ENCODE measurements around the gene MYOZ2.

Gene MYOZ2

DNA sequence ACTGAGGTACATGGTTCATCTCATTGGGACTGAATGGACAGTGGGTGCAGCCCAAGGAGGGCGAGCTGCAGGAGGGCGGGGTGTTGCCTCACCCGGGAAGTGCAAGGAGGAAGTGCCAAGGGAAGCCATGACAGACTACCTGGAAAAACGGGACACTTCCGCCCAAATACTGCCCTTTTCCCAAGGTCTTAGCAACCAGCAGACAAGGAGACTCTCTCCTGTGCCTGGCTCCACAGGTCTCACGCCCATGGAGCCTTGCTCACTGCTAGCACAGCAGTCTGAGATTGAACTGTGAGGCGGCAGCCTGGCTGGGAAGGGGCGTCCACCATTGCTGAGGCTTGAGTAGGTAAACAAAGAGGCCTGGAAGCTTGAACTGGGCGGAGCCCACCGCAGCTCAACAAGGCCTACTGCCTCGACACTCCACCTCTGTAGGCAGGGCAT lies 62.2 kb downstream of the MYOZ2 start:
- DNase-seq (ENCODE audit: low spot score): no peak

DNA sequence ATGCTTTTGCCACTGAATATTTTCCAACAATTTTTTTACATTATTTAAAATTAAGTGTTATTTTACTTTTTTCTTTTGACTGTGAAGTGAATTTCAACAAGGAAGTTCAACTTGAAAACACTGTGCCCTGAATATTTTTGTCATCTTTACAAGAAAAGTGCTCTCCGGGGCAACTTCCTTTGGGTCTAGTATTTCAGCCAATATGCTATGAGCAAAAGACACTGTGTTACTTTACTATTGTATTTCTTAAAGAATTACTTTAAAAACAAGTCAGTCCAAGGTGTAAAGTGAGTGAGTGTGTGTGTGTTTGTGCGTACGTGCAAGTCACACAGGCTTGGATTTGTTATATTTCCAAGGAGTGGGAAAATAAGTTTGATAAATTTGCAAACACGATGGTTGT lies 69.3 kb downstream of the MYOZ2 start:
- no peak for DNase-seq (ENCODE audit: low spot score)

DNA sequence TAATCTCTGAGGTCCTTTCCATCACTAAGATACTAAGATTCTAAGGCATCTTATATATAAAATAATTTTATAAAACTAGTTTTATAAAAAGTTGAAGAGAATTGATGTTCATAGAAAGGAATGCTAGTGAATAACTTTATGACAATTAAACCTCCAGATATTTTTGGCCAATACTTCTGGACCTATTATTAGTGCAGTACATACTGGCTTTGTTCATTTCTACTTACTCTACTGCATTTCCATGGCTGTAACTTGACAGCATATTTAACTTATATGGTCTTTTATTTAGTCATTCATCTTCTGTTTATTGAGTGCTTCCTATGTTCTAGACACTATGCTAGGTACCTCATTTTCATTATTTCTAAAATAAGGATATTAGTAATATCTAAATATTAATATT lies 70.1 kb downstream of the MYOZ2 start:
- no peak for DNase-seq (ENCODE audit: low spot score)

DNA sequence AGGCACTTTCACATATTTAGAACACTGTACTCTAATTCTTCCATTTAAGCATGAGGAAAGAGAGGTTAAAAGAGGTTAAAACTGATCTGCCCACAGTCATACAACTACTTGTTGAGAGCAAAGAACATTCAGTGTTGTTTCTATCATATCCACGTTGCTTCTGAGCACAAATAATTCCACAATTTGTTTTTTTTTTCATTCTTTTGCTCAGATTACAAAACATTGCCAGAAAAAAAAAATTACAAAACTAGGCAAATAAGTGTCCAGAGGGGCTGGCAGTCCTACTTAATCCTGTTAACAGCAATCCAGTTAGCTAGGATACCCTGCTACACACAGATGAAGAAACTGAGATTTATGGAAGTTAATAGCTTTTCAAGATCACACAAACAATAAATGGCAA lies 70.5 kb downstream of the MYOZ2 start:
- no peak for DNase-seq (ENCODE audit: low spot score)

DNA sequence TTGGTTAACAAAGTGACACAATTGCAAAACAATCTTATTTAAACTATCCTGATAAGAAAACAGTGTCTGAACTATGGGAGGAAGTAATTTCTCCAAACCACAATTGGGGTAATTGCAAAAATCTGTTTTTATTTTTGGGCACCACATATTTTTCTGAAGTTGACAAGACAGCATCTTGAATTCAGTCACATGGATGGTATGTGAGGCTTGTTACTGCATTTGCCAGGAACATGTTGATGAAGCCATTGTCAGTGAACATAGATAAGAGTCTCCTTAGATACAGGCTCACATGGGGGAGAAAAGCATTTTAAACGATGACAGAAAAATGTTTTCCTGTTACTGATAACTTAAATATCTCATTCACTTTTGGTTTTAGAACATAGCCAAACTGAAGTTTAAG lies 71.4 kb downstream of the MYOZ2 start:
- no peak for DNase-seq (ENCODE audit: low spot score)

DNA sequence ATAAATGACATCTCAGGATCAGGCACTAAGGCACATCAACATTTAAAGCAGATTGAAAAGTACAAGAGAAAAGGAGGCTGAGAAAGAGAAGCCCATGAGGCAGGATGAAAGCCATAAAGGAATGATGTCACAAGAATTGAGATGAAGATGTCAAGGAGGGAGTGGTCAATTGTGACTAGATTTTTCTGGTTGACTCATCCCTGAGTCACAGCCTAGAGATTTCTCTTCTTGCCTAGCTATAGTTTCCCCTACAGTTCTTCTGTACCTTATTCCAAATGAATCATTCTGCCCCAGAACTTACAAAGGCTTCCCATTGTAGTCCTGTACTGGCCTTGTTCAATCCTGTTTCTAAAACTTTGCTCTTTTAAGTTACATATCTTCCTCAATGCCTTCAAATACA lies 73.4 kb downstream of the MYOZ2 start:
- DNase-seq (ENCODE audit: low spot score): no peak

DNA sequence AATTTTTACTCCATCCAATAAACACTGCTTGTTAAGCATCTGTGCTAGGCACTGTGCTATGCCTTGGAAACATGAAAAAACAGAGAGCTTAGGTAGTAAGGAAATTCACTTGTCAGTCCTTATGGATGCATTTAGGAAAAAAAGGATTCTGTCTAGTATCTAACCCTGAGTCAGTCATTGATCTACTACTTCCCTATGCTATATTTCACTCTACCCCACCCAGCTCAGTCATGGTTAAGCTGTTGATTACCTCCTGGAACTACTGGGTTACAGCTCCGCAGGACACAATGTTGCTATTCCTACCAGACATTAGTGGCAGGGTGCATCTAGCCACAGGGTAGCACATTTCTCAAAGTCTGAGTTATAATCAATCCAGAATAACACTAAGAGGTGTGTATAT lies 74.0 kb downstream of the MYOZ2 start:
- no peak for DNase-seq (ENCODE audit: low spot score)

DNA sequence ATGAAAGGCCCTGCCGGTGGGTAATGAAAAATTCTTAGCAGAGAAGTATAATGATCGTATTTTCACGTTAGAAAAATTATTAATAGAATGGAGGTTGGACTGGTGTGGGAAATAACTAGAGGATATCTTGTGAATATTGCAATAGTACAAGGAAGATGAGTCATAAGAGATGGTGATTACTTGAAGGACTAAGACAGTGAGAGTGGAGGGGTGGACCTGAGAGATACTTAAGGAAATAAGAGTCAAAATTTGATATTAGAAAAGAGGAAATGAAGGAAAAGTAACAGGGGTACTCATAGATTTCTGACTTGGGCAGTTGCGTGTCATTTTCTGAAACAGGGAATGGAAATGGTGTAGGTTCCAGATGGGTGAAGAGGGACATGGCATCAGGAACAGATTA lies 75.1 kb downstream of the MYOZ2 start:
- no peak for DNase-seq (ENCODE audit: low spot score)

DNA sequence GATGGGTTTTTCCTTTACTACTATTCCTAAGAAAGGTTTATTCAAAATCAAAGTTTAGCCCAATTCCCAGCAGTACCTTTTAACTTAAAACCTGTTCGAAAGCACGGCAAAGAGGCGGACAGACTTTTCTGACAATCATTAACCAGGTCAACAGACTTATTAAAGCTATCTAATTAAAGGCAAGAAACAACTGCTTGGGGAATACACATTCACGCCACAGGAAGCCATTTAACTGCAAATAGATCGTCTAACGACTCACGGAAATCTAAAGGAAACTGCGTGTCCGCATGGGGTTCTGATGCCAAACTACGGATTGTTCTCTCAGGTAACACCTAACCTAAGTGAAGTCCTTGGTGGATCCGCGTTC lies 76.2 kb downstream of the MYOZ2 start:
- DNase-seq (ENCODE audit: low spot score): no peak

DNA sequence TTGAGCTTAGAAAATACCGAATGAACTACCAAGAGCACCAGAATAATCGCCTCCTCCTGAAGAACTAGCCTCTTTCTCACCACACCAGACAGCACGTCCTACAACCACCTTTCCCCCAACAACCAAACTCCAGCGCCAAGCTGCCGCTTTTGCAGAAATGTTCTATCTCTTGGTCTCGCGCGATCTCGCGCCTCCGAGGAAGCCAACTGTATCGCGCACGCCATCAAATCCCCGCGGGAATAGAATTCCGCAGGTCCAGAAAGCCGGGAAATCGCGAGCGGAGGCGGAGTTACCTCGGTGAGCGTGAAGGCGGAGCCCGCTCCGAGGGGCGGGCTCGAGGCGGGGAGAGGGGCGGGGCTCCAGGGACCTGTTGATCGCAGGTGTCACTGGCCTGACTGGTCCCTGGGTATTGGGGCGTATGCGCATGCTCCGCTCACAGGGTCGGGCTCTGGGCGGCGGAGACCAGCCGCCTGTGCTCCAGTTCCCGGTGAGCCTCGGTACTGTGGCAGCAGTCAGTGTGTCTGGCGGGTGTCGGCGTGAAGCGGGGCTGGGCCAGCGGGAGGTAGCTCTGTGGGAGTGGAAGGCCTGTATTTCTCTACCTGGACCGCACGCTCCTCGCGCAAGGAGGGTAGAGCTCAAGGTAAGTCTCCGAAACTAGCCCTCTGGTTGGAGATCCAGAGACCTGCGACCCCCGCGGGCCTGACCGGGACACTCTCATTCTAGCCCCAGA lies 76.8 kb downstream of the MYOZ2 start, which contains the start of gene USP53:
Gene USP53 (plus strand): TSS at position 480 of the 730 bp plus-strand sequence. CDS start 27,047 bp downstream, outside the sequence.
- DNase-seq (ENCODE audit: low spot score): peak; percentile 80

DNA sequence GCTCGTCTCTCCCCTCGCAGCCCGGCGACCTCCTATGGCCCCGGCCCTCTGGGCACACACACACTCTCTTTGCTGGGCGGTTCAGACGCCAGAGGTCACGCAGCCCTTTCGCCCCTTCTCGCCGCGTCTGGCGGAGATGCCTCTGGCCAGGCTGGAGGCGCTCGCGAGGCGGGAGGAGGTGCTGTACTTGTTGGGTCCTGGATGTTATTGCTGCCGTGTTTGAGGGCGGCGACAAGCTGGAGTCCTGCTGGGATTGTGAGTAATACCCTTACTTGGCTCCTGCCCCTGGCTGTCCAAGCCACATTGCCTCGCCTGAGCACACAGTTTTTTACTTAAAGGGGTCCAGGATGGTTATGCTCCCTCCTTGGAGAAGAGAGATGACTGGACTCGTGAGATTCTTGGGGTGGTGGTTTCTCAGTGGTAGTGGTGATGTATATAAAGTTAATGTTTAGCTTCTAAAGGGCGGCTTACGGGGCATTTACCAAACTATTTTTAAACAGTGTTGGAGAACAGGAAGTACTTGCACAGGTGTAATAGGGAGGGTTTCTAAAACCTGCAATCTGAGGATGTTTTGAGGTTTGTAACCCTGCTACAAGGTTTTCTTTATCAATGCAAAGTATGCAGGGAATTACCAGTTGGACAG lies 77.5 kb downstream of the MYOZ2 start:
- DNase-seq (ENCODE audit: low spot score): peak; percentile 53

DNA sequence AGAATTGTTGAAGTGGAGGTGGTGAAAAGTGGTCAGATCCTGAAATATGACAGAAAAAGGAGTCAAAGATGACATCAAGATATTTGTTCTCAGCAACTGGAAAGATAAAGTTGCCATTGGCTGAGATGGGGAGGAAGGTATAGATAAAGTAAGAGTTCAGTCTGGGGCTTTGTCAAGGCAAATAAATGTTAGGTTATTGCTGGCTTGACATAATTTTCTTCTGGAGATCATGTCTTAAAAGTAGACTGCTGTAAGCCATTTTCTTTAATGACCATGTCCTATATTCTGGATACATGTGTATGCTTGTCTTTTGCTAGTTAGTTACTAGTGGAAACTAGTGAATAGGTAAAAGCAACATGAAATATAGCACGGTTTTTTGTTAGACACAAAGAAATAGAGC lies 82.5 kb downstream of the MYOZ2 start:
- DNase-seq (ENCODE audit: low spot score): no peak

DNA sequence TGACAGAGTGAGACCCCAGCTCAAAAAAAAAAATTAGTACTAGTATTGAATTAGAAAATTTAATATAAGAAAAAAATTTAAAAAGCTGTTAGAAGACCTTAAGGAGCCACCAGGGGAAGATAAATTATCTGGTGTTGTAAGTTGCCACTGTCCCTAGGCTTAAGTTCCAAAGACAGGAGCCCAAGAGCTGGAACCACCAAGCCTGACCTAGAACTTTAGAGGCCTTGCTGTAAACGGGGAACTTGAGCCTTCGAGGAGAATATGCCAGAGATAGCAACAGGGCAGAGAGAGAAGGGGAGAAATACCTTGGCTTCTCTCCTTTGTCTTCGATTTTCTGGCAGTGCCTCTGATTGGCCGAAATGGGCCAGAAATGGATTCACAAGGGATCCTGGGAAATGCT lies 85.8 kb downstream of the MYOZ2 start:
- DNase-seq (ENCODE audit: low spot score): no peak

DNA sequence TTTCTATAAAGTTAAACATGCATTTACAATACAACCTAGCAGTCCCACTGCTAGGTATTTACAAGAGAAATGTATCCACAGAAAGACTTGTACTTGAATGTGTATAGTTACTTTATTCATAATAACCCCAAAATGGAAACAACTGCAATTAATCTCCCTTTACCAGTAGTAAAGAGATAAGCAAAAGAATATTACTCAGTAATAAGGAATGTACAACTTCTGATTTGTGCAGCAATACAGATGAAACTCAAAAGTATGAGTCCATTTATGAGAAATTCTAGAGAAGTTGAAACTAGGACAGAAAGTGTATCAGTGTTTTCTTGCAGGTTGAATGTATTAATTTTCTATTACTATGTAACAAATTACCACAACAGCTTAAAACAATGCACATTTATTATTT lies 92.1 kb downstream of the MYOZ2 start:
- no peak for DNase-seq (ENCODE audit: low spot score)

DNA sequence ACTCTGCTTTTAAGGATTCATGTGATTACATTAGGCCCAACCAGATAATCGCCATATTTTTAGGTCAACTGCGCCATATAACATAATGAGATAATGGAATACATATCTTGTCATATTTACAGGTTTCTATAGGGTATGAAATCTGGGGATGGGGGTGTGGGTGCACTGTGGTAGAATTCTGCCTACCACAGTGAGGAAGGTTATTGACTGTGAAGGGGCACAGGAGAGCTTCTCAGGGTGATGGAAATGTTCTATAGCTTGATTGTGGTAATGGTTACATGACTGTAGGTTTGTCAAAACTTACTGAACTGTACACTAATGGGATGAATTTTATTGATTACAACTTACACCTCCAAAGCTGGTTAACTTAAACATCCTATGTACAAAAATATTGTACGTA lies 92.8 kb downstream of the MYOZ2 start:
- no peak for DNase-seq (ENCODE audit: low spot score)

DNA sequence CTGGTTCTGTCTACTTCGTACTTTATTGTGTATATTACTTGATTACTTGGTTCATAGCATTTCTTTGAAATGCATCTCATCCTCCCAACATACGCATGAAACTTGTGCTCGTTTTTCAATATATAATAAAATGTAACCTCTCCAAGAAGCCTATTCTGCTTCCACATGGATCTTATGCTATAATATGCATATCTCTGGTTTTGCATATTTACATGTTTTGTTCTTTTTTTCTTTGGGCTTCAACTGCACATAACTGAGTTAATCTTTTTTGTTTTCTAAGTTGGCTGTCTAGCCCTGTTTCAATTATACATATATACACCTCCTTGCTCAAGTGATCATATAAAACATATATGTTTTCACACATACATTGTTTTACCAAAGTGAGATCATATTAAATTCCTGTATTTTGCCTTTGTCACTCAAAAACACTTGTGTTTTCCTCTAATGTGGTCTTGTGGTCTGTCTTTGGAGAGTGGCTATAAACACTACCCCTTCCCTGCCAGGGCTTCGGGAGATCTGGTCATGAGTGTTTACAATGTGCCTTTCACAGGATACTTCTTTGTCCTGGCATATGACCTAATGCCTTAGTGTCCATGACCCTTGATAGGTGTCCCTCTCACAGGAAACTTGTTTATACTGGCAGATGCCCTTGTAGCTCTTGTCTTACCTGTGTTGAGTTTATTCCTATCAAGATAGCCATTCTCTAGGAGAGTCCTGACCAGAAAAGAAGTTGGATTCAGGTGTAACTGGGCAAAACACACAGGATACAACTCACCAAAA lies 94.5 kb downstream of the MYOZ2 start:
- DNase-seq (ENCODE audit: low spot score): no peak

DNA sequence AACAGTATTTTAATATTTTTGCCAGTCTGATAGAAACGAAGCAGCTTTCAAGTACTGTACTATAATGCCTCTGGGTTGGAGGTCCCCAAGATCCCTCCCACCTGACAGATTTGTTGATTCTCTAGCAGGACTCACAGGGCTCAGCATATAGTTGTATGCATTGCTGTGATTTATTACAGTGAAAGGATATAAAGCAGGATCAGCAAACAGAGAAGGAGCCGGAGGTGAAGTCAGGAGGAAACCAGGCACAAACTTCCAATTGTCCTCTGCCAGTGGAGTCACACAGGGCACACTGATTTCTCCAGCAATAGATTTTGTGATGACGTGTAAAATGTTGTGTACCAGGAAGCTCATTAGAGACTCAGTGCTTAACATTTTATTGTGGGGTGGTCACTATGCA lies 95.9 kb downstream of the MYOZ2 start:
- DNase-seq (ENCODE audit: low spot score): no peak

DNA sequence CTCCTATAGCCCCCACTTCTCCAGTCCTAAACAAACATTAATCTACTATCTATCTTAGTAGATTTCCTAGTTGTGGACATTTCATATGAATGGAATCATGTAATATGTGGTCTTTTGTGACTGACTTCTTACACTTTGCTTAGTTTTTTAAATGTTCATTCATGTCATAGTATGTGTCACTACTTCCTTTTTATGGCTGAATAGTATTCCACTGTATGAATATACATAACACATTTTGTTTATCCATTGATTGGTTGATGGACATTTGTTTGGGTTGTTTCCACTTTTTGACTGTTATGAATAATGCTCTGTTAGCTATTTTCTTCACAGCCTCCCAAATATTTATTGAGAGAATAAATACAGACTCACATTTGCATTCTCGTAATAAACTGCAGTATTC lies 96.7 kb downstream of the MYOZ2 start:
- no peak for DNase-seq (ENCODE audit: low spot score)

DNA sequence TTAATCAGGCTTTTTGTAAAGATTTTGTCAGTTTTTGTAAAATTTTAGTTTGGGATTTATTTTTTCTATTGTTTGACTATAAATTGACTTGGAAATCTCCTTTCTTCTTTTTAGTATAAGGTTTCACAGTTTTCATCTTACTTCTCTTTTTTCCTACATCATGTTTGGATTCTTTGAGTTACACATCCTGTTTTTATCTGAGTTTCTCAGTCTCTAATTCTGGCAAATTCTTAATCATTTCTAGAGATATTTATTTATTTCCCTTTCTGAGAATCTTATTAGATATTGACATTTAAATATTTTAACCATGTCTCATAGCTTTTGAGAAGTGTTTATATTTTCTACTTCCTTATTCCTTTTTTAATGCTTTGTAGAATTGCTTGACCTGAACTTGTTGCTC lies 97.6 kb downstream of the MYOZ2 start:
- DNase-seq (ENCODE audit: low spot score): no peak

DNA sequence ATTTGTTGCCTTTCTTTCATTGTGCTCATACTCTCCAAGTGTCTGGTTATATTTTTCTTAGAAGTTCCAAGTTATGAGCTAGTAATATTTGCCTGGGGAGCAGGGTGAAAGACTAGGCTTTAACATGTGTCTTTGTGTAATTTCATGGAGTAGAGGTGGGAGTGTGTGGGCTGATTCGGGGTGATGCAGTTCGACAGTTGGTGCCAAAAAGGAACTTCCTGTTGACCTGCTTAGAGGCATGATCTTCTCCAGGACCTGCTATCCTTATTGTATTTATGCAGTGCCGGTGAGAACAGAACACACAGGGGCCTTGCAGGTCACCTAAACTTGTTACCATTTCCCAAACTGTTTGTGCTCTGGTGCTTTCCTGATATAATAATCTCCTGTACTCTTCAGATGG lies 98.1 kb downstream of the MYOZ2 start:
- no peak for DNase-seq (ENCODE audit: low spot score)

DNA sequence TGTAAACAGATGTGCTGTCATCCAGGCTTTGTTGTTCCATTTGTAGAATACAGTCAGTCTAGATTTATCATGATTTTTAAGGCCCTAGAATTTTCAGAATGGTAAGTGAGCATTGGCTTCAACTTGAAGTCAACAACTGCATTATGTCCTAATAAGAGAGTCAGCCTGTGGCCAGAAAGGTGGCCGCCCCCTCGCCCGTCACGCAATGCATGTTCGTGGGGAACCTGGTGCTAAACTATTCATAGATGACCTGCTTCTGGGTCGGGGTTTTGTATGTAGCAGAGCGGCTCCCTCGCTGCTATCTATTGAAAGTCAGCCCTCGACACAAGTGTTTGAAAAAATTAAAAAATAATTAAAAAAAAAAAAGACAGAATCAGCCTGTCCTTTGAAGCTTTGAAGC lies 101.6 kb downstream of the MYOZ2 start:
- no peak for DNase-seq (ENCODE audit: low spot score)

Data from HuH-7 (cell line).